HG02840 (cell line): ENCODE data around the gene AKR1C2.

Experiments used
- ATAC-seq: cut with Tn5 transposase; IDR thresholded peaks from one replicate; pipeline ENCODE4 v1.9.1; 2021; ENCODE audit warnings: mild to moderate bottlenecking, moderate library complexity, moderate number of reproducible peaks; ENCODE audit not compliant: unreplicated experiment, low FRiP score

AKR1C2 gene

GRCh38 chr10:4939224-4940072 is 64.2 kb downstream of the AKR1C2 start:
- ATAC-seq, result no peak
